Activated CD4-positive, alpha-beta T cell treated with anti-CD3 and anti-CD28 coated beads, Interleukin-2, amount 10 ng/mL, durations not matched to agents 7 days and 5 days (primary cell): ENCODE results near the gene MYL6. TPM values are rescaled to one million over a fixed set of nuclear protein-coding genes. Genes with fewer than 3 reads are reported as not detected.

Experiments
- CTCF ChIA-PET: fragments of 350-600 bp; sonication (Branson Sonifier 250); formaldehyde crosslinking; loops from one replicate; lab custom pipeline; 2021; ENCODE audit warnings: antibody characterized with exemption; lab: Charles Lee
- POLR2A ChIA-PET: fragments of 350-600 bp; sonication (Branson Sonifier 250); formaldehyde crosslinking; loops from one replicate; lab custom pipeline; 2021; ENCODE audit warnings: antibody characterized with exemption; lab: Charles Lee
- DNase-seq: peaks from one replicate; pipeline ENCODE4 v3.0.0-alpha.2; 2020
- H3K27ac Mint-ChIP-seq: one replicate; pipeline ENCODE4 v1.8.0; 2021; ENCODE audit warnings: mild to moderate bottlenecking, moderate library complexity, mixed read lengths
- H3K27me3 Mint-ChIP-seq: one replicate; pipeline ENCODE4 v1.8.0; 2021; ENCODE audit warnings: mixed read lengths
- H3K36me3 Mint-ChIP-seq: one replicate; pipeline ENCODE4 v1.8.0; 2021; ENCODE audit warnings: low read depth, mixed read lengths
- H3K4me1 Mint-ChIP-seq: one replicate; pipeline ENCODE4 v1.8.0; 2021; ENCODE audit warnings: mixed read lengths
- H3K4me3 Mint-ChIP-seq: one replicate; pipeline ENCODE4 v1.8.0; 2021; ENCODE audit warnings: mild to moderate bottlenecking, moderate library complexity, mixed read lengths
- H3K9me3 Mint-ChIP-seq: one replicate; pipeline ENCODE4 v1.8.0; 2021; ENCODE audit warnings: mixed read lengths
- total RNA-seq, 2 experiments: library from RNA; stranded (reverse); gene quantifications; one replicate each; pipeline ENCODE4 v1.2.3, GENCODE V29; 2021

MYL6 gene
- total RNA-seq, 2 experiments from 2014 or later = 1,336 to 1,525 TPM

- POLR2A ChIA-PET = no interaction called here
Measured at GRCh38 chr12:56130876-56131275, 27.3 kb upstream of the MYL6 start.

GRCh38 chr12:56134897-56135296, 23.3 kb upstream of the MYL6 start:
- Mint-ChIP-seq H3K4me3 (no peak overlapping the region), H3K36me3 (peaks cover 90% of the 10 kb centered on the region), H3K27me3 (no peaks in the 10 kb centered on the region), H3K4me1 (peaks cover 75% of the 10 kb centered on the region), H3K9me3 (peaks cover 8% of the 10 kb centered on the region), H3K27ac (peak overlapping the region; percentile 13)
- CTCF ChIA-PET = interaction anchor here (1.1 to 2.6 kb wide), 2 partner anchors 17 to 132 kb away, joined by 3 to 8 read pairs; partner anchors contain the start of genes COQ10A and MYL6B
- POLR2A ChIA-PET = no interaction called here
- DNase-seq = no peak

More at GRCh38 chr12:56130876-56131275, 27.3 kb upstream of the MYL6 start:
- peaks cover 60% of the 10 kb centered on the region for H3K36me3 Mint-ChIP-seq
- no peaks in the 10 kb centered on the region for H3K27me3 Mint-ChIP-seq
- peak overlapping the region; percentile 93 for H3K27ac Mint-ChIP-seq
- peak overlapping the region; percentile 91 for H3K4me3 Mint-ChIP-seq
- DNase-seq = no peak
- H3K9me3 Mint-ChIP-seq = peaks cover 6% of the 10 kb centered on the region
- H3K4me1 Mint-ChIP-seq = peaks cover 66% of the 10 kb centered on the region
- CTCF ChIA-PET = interaction anchor here (2.1 to 6.1 kb wide), 2 partner anchors 13 to 59 kb away, joined by 7 to 48 read pairs; partner anchors contain the start of genes RPL41, SMARCC2 and ZC3H10

GRCh38 chr12:56137853-56138571, 20.1 kb upstream of the MYL6 start:
- ChIA-PET CTCF (interaction anchor here (0.6 to 2.7 kb wide), 8 partner anchors 10 to 146 kb away, joined by 3 to 8 read pairs (median 5); partner anchors contain the start of genes ANKRD52, ESYT1, MYL6B and ZC3H10), POLR2A (interaction anchor here (0.9 kb wide), 1 partner anchor 21 kb away, joined by 3 read pairs; no protein-coding TSS in a partner anchor)
- Mint-ChIP-seq H3K9me3 (peaks cover 2% of the 10 kb centered on the region), H3K27me3 (no peaks in the 10 kb centered on the region), H3K27ac (peak overlapping the region; percentile 83), H3K4me1 (peaks cover 68% of the 10 kb centered on the region), H3K4me3 (no peak overlapping the region), H3K36me3 (peaks cover 83% of the 10 kb centered on the region)
- no peak for DNase-seq

GRCh38 chr12:56141946-56142784, 16.0 kb upstream of the MYL6 start:
- peaks cover 2% of the 10 kb centered on the region for H3K9me3 Mint-ChIP-seq
- ChIA-PET POLR2A (no interaction called here), CTCF (interaction anchor here (1.2 to 2.4 kb wide), 6 partner anchors 9 to 47 kb away, joined by 3 to 9 read pairs (median 5); partner anchors contain the start of genes MYL6B and SMARCC2)
- no peaks in the 10 kb centered on the region for H3K27me3 Mint-ChIP-seq
- no peak overlapping the region for H3K4me3 Mint-ChIP-seq
- no peak overlapping the region for H3K27ac Mint-ChIP-seq
- peaks cover 57% of the 10 kb centered on the region for H3K4me1 Mint-ChIP-seq
- no peak for DNase-seq
- peaks cover 76% of the 10 kb centered on the region for H3K36me3 Mint-ChIP-seq

- peaks cover 2% of the 10 kb centered on the region for H3K9me3 Mint-ChIP-seq
- H3K36me3 Mint-ChIP-seq = peaks cover 65% of the 10 kb centered on the region
- H3K4me3 Mint-ChIP-seq = no peak overlapping the region
- no peaks in the 10 kb centered on the region for H3K27me3 Mint-ChIP-seq
- DNase-seq = no peak
- peaks cover 46% of the 10 kb centered on the region for H3K4me1 Mint-ChIP-seq
- H3K27ac Mint-ChIP-seq = peak overlapping the region; percentile 57
- POLR2A ChIA-PET = no interaction called here
- CTCF ChIA-PET = interaction anchor here (0.6 to 2.5 kb wide), 5 partner anchors 9 to 46 kb away, joined by 3 to 17 read pairs (median 5); partner anchors contain the start of genes ESYT1, MYL6B and SMARCC2
Measured at GRCh38 chr12:56143217-56143616, 14.9 kb upstream of the MYL6 start.

GRCh38 chr12:56143870-56144269, 14.3 kb upstream of the MYL6 start:
- peaks cover under 1% of the 10 kb centered on the region for H3K9me3 Mint-ChIP-seq
- ChIA-PET POLR2A (no interaction called here), CTCF (interaction anchor here (0.5 to 2.5 kb wide), 6 partner anchors 13 to 507 kb away, joined by 3 to 17 read pairs (median 3); partner anchors contain the start of genes ESYT1 and SMARCC2)
- no peaks in the 10 kb centered on the region for H3K27me3 Mint-ChIP-seq
- no peak overlapping the region for H3K4me3 Mint-ChIP-seq
- H3K4me1 Mint-ChIP-seq = peaks cover 40% of the 10 kb centered on the region
- peaks cover 59% of the 10 kb centered on the region for H3K36me3 Mint-ChIP-seq
- H3K27ac Mint-ChIP-seq = peak overlapping the region; percentile 68
- DNase-seq = no peak

GRCh38 chr12:56145217-56145616, 12.9 kb upstream of the MYL6 start:
- no peak for DNase-seq
- ChIA-PET POLR2A (no interaction called here), CTCF (interaction anchor here (1.2 to 2.5 kb wide), 2 partner anchors 18 to 43 kb away, joined by 6 to 17 read pairs; partner anchors contain the start of genes ESYT1 and SMARCC2)
- no peak overlapping the region for H3K27ac Mint-ChIP-seq
- H3K9me3 Mint-ChIP-seq = no peaks in the 10 kb centered on the region
- H3K4me1 Mint-ChIP-seq = peaks cover 37% of the 10 kb centered on the region
- no peak overlapping the region for H3K4me3 Mint-ChIP-seq
- H3K36me3 Mint-ChIP-seq = peaks cover 49% of the 10 kb centered on the region
- H3K27me3 Mint-ChIP-seq = no peaks in the 10 kb centered on the region

GRCh38 chr12:56146492-56147460, 11.4 kb upstream of the MYL6 start:
- POLR2A ChIA-PET = no interaction called here
- no peak overlapping the region for H3K27ac Mint-ChIP-seq
- peaks cover 42% of the 10 kb centered on the region for H3K36me3 Mint-ChIP-seq
- CTCF ChIA-PET = interaction anchor here (0.7 to 2.0 kb wide), 2 partner anchors 10 to 159 kb away, joined by 3 to 7 read pairs; no protein-coding TSS in a partner anchor
- no peaks in the 10 kb centered on the region for H3K9me3 Mint-ChIP-seq
- H3K27me3 Mint-ChIP-seq = no peaks in the 10 kb centered on the region
- H3K4me3 Mint-ChIP-seq = no peak overlapping the region
- no peak for DNase-seq
- peaks cover 40% of the 10 kb centered on the region for H3K4me1 Mint-ChIP-seq

- Mint-ChIP-seq H3K27me3 (no peaks in the 10 kb centered on the region), H3K27ac (peak overlapping the region; percentile 98), H3K36me3 (peaks cover 15% of the 10 kb centered on the region), H3K4me3 (peak overlapping the region; percentile 83), H3K4me1 (peaks cover 48% of the 10 kb centered on the region), H3K9me3 (no peaks in the 10 kb centered on the region)
- DNase-seq = no peak
- ChIA-PET CTCF (interaction anchor here (1.1 to 3.2 kb wide), 6 partner anchors 11 to 188 kb away, joined by 3 to 14 read pairs (median 10); partner anchors contain the start of genes ESYT1, IL23A, SMARCC2 and ZC3H10), POLR2A (no interaction called here)
Measured at GRCh38 chr12:56150563-56150962, 7.6 kb upstream of the MYL6 start.

- Mint-ChIP-seq H3K4me3 (peak overlapping the region; percentile 83), H3K36me3 (peaks cover 19% of the 10 kb centered on the region), H3K27ac (peak overlapping the region; percentile 98), H3K27me3 (no peaks in the 10 kb centered on the region), H3K4me1 (peaks cover 49% of the 10 kb centered on the region), H3K9me3 (no peaks in the 10 kb centered on the region)
- CTCF ChIA-PET = interaction anchor here (0.9 to 3.0 kb wide), 13 partner anchors 10 to 298 kb away, joined by 3 to 12 read pairs (median 7); partner anchors contain the start of genes ESYT1, IL23A, SMARCC2 and TIMELESS
- POLR2A ChIA-PET = interaction anchor here (0.7 to 1.2 kb wide), 2 partner anchors 24 to 252 kb away, joined by 3 to 6 read pairs; partner anchors contain the start of gene ESYT1
- peak; percentile 78 for DNase-seq
Measured at GRCh38 chr12:56151672-56152131, 6.5 kb upstream of the MYL6 start.
